K562 (cell line): ENCODE measurements around the gene GEMIN5. TPM values are rescaled to one million over a fixed set of nuclear protein-coding genes. Genes with fewer than 3 reads are reported as not detected.
A peak's percentile ranks its signal among the peaks of the same experiment; 100 is the strongest.

Experiments used
- ATAC-seq: fragments of 200-7000 bp; cut with Tn5 transposase; 3 replicates; pipeline ENCODE4 v1.9.1; 2020; ENCODE audit warnings: moderate library complexity
- BruUV-seq: library from RNA; stranded (reverse); fragments of 400-500 nt; replicated peaks from 2 replicates; lab custom pipeline; 2021; lab: Mats Ljungman, UMichigan
- CTCF ChIA-PET: fragments of 300-600 bp; formaldehyde crosslinking; extraction: SDS; loops from one replicate; lab custom pipeline; 2021; ENCODE audit warnings: low intra/inter-chr PET ratio; lab: Yijun Ruan, JAX
- POLR2A ChIA-PET: fragments of 300-600, 350-650 bp; sonication (Branson Sonifier 250); formaldehyde crosslinking; extraction: SDS; loops from one replicate; lab custom pipeline; 2021; ENCODE audit warnings: antibody characterized with exemption, inconsistent platforms; lab: Yijun Ruan, JAX
- DNase-seq, 4 experiments: peaks; one replicate each; pipeline versions ENCODE4 v3.0.0 to v3.0.0-alpha.2; 2011 to 2018; ENCODE audit warnings: low spot score in 3 of 4, mixed read lengths in 3 of 4; ENCODE audit errors: extremely low read depth in 1 of 4
- FAIRE-seq: peaks from 2 replicates; lab custom pipeline; 2011; peaks lifted over from hg19 to GRCh38; lab: Jason Lieb, UNC
- H2AFZ ChIP-seq: 2 replicates; pipeline ENCODE4 v1.6.0; 2011; ENCODE audit warnings: low read depth, low read length, control low read depth, inconsistent platforms
- H3K27ac ChIP-seq: fragments of 200-600 bp; 3 replicates; pipeline ENCODE4 v1.8.0; 2011; ENCODE audit warnings: low read depth, mild to moderate bottlenecking, control low read depth, inconsistent platforms, low read length, moderate library complexity, mixed read lengths; ENCODE audit errors: extremely low read depth
- H3K27me3 ChIP-seq, 2 experiments: fragments of 300-600 bp in 1 of 2; 2 replicates in 1 of 2; 3 replicates in 1 of 2; pipeline versions ENCODE4 v1.6.0 to v1.8.0; 2011; ENCODE audit warnings: inconsistent platforms in 2 of 2, low read length in 2 of 2, mild to moderate bottlenecking in 1 of 2, mixed read lengths in 1 of 2, moderate library complexity in 1 of 2; ENCODE audit not compliant: control insufficient read depth in 2 of 2, insufficient read depth in 2 of 2
- H3K36me3 ChIP-seq: fragments of 300-600 bp; 3 replicates; pipeline ENCODE4 v1.8.0; 2011; ENCODE audit warnings: mild to moderate bottlenecking, low read length, inconsistent platforms; ENCODE audit not compliant: control insufficient read depth, insufficient read depth
- H3K4me1 ChIP-seq, 2 experiments: fragments of 200-600 bp in 1 of 2; replicated peaks in 1 of 2; 2 replicates in 1 of 2; 3 replicates in 1 of 2; pipeline versions ENCODE4 v1.5.1 to v1.8.0; 2011; ENCODE audit warnings: inconsistent platforms in 2 of 2, low read length in 2 of 2, mild to moderate bottlenecking in 1 of 2, mixed read lengths in 1 of 2, moderate library complexity in 1 of 2; ENCODE audit not compliant: control insufficient read depth in 2 of 2, insufficient read depth in 2 of 2
- H3K4me2 ChIP-seq: 2 replicates; pipeline ENCODE4 v1.6.1; 2011; ENCODE audit warnings: low read length, control low read depth, inconsistent platforms, mixed read lengths; ENCODE audit not compliant: insufficient read depth
- H3K4me3 ChIP-seq: fragments of 200-600 bp; sonication (generic), shearing (Covaris generic); 2 replicates; pipeline ENCODE4 v1.5.1; 2016; ENCODE audit warnings: control low read depth, inconsistent platforms
- H3K79me2 ChIP-seq: fragments of 200-600 bp; 3 replicates; pipeline ENCODE4 v1.8.0; 2011; ENCODE audit warnings: low read length, inconsistent platforms; ENCODE audit not compliant: control insufficient read depth, insufficient read depth
- H3K9ac ChIP-seq, 2 experiments: 2 replicates each; pipeline versions ENCODE4 v1.6.0 to v1.6.1; 2011; ENCODE audit warnings: low read depth in 2 of 2, low read length in 2 of 2, control low read depth in 1 of 2, inconsistent platforms in 1 of 2, mild to moderate bottlenecking in 1 of 2, mixed read lengths in 1 of 2; ENCODE audit not compliant: insufficient read depth in 1 of 2
- H3K9me1 ChIP-seq: one replicate; pipeline ENCODE4 v1.6.0; 2011; ENCODE audit warnings: inconsistent platforms, mild to moderate bottlenecking, low read length, moderate library complexity; ENCODE audit not compliant: control insufficient read depth, insufficient read depth
- H3K9me3 ChIP-seq: replicated peaks from 2 replicates; pipeline ENCODE4 v1.5.1; 2011; ENCODE audit warnings: low read depth, low read length, inconsistent platforms; ENCODE audit not compliant: control insufficient read depth, insufficient read depth
- H4K20me1 ChIP-seq: replicated peaks from 2 replicates; pipeline ENCODE4 v1.6.1; 2011; ENCODE audit warnings: low read length, inconsistent platforms, mixed read lengths; ENCODE audit not compliant: control insufficient read depth, insufficient read depth
- BCOR ChIP-seq: fragments of 450-650 bp; IDR thresholded peaks from 2 replicates; pipeline ENCODE4 v1.6.1; 2016
- BMI1 ChIP-seq: fragments of 150-350 bp; IDR thresholded peaks from 2 replicates; pipeline ENCODE4 v1.6.1; 2014; ENCODE audit warnings: low read length
- C11orf30 ChIP-seq: fragments of 450-650 bp; IDR thresholded peaks from 2 replicates; pipeline ENCODE4 v1.6.1; 2016; ENCODE audit warnings: low read depth, mild to moderate bottlenecking
- CCAR2 ChIP-seq: fragments of 200-400 bp; formaldehyde crosslinking; IDR thresholded peaks from 2 replicates; pipeline ENCODE4 v1.6.1; 2017; ENCODE audit warnings: mild to moderate bottlenecking, low read depth, low read length
- E2F8 ChIP-seq: fragments of 450-650 bp; IDR thresholded peaks from 2 replicates; pipeline ENCODE4 v1.7.1; 2018; ENCODE audit warnings: mild to moderate bottlenecking, low read depth; ENCODE audit not compliant: partially characterized antibody
- FOXJ2 ChIP-seq: fragments of 200-800 bp; sonication (Bioruptor generic); IDR thresholded peaks from 2 replicates; pipeline ENCODE4 v1.6.1; 2016; ENCODE audit warnings: missing genetic modification characterization, missing compliant biosample characterization
- RBM22 ChIP-seq: fragments of 200-400 bp; formaldehyde crosslinking; IDR thresholded peaks from 2 replicates; pipeline ENCODE4 v1.6.1; 2018; ENCODE audit warnings: low read length, low read depth; ENCODE audit not compliant: poor library complexity, severe bottlenecking
- RHOXF2B ChIP-seq: fragments of 250-450 bp; sonication (Bioruptor Pico); conservative IDR thresholded peaks from 2 replicates; pipeline ENCODE4 v1.5.1; 2021
- SAP30 ChIP-seq: fragments of 200-600 bp; sonication (generic); IDR thresholded peaks from 2 replicates; pipeline ENCODE4 v1.6.1; 2012; ENCODE audit warnings: borderline replicate concordance, low read depth, mild to moderate bottlenecking, moderate library complexity, low read length, control low read depth, inconsistent platforms; ENCODE audit not compliant: insufficient read depth, poor library complexity, severe bottlenecking
- ZKSCAN1 ChIP-seq: fragments of 150-350 bp; IDR thresholded peaks from 2 replicates; pipeline ENCODE4 v1.6.1; 2016; ENCODE audit warnings: low read depth, low read length
- ZSCAN32 ChIP-seq: fragments of 450-650 bp; formaldehyde crosslinking; IDR thresholded peaks from 2 replicates; pipeline ENCODE4 v1.4.0; 2020; ENCODE audit warnings: mild to moderate bottlenecking, moderate library complexity
- WGBS: fragments of 100-300 bp; shearing (Covaris generic); methylation state at CpG from one replicate; pipeline ENCODE4 v1.1.6; 2016; ENCODE audit warnings: low coverage, mixed read lengths; ENCODE audit not compliant: insufficient coverage; ENCODE audit errors: missing lambda C conversion rate; 5-methylcytosine and 5-hydroxymethylcytosine counted together
- in situ Hi-C: fragments of 300-500 bp; cut with MboI; formaldehyde crosslinking; loops from 4 replicates; pipeline ENCODE4 v1.15.0; 2018; ENCODE audit warnings: inconsistent platforms, mixed read lengths
- intact Hi-C: fragments of 100-400 bp; cut with micrococcal nuclease; formaldehyde crosslinking; loops from 2 replicates; pipeline ENCODE4 v1.14.2; 2022
- polyA plus RNA-seq, 8 experiments: library from polyadenylated mRNA; depleted of rRNA in 4 of 8; stranded (reverse) in 5 of 8; unstranded in 3 of 8; fragments of >200 nt; fragmentation: Nextera tagmentation in 2 of 8; fragmentation: Illumina TruSeq in 1 of 8; extraction: Ambion mirVana in 2 of 8; extraction: Trizol in 1 of 8; gene quantifications; 2 replicates each; pipeline versions ENCODE4 v1.2.1 to v1.2.3, GENCODE V29; 2011 to 2014; ENCODE audit warnings: inconsistent platforms in 1 of 8, missing spikeins in 1 of 8
- total RNA-seq, 7 experiments: library from RNA; depleted of rRNA in 6 of 7; stranded (reverse); fragments of >200 nt in 6 of 7; fragmentation: Illumina TruSeq in 2 of 7; extraction: Trizol in 2 of 7; gene quantifications; 2 replicates each; pipeline versions ENCODE4 v1.2.1 to v1.2.3, GENCODE V29; 2011 to 2021; ENCODE audit warnings: low replicate concordance in 1 of 7
- TF ChIP-seq, protein P1 (sequence below): sonication (generic); formaldehyde crosslinking; IDR thresholded peaks from 2 replicates; pipeline ENCODE4 v1.8.0; 2022; ENCODE audit warnings: mild to moderate bottlenecking, low read depth, missing genetic modification reagents
- TF ChIP-seq, protein P2 (sequence below): fragments of 250-450 bp; sonication (Bioruptor Pico); IDR thresholded peaks from 2 replicates; pipeline ENCODE4 v1.8.0; 2022; ENCODE audit warnings: moderate library complexity, mild to moderate bottlenecking, inconsistent platforms

The GEMIN5 gene
- total and polyA plus RNA-seq, 9 of the 15 experiments (the other 6 are each of a cell fraction or from before 2014, with no cell fraction given) = 10.3 to 48.2 (median 34.7) TPM

- DNase-seq (peak; percentile 82 to 95 (median 87)), ATAC-seq (peak; percentile 86), FAIRE-seq (no peak)
- ChIA-PET POLR2A (interaction anchor here (0.6 to 2.9 kb wide), 15 partner anchors 10 to 822 kb away, joined by 3 to 20 read pairs (median 4); no protein-coding TSS in a partner anchor), CTCF (no interaction called here)
- BruUV-seq = TSS peak; percentile 89
- no peaks in the 10 kb centered on the region for H3K27me3 ChIP-seq
- no peaks in the 10 kb centered on the region for H3K9me3 ChIP-seq
- H4K20me1 ChIP-seq = no peaks in the 10 kb centered on the region; the same call in 1 of the 2 replicates
- peak overlapping the region; percentile 96 for H3K4me2 ChIP-seq
- peak overlapping the region; percentile 88 for H3K4me3 ChIP-seq
- peak overlapping the region; percentile 95 for H2AFZ ChIP-seq
- H3K4me1 ChIP-seq = peaks cover 17 to 31% of the 10 kb centered on the region in 2 experiments; a peak in 4 of 5 replicates
- in situ Hi-C loops = no loop called here
- H3K9ac ChIP-seq = peak overlapping the region; percentile 87 to 97
- peak overlapping the region; percentile 95 for H3K27ac ChIP-seq
- intact Hi-C loops = loop anchor here (1.0 to 2.0 kb wide), 3 partner anchors 22 to 103 kb away; partner anchors contain the start of gene LARP1
- under 1% methylated on average over 54 of the region's 59 CpGs for WGBS
- H3K36me3 ChIP-seq = peaks cover 8% of the 10 kb centered on the region
- no peaks in the 10 kb centered on the region for H3K9me1 ChIP-seq
- H3K79me2 ChIP-seq = peaks cover 44% of the 10 kb centered on the region
- TF ChIP-seq CCAR2 = no peak
- TF ChIP-seq, protein P1, sequence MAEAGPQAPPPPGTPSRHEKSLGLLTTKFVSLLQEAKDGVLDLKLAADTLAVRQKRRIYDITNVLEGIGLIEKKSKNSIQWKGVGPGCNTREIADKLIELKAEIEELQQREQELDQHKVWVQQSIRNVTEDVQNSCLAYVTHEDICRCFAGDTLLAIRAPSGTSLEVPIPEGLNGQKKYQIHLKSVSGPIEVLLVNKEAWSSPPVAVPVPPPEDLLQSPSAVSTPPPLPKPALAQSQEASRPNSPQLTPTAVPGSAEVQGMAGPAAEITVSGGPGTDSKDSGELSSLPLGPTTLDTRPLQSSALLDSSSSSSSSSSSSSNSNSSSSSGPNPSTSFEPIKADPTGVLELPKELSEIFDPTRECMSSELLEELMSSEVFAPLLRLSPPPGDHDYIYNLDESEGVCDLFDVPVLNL (CRISPR knock-in tag) = peak; percentile 62; the same call in 1 of the 2 replicates
- TF ChIP-seq ZKSCAN1 = no peak
- TF ChIP-seq RBM22 = peak; percentile 87
- peak; percentile 84 for TF ChIP-seq SAP30
- TF ChIP-seq BMI1 = peak; percentile 90
- 0 out of 2 replicates have a peak, but pooled peaks have one; percentile 60 for TF ChIP-seq FOXJ2
- TF ChIP-seq BCOR = peak; percentile 21; the same call in 1 of the 2 replicates
- TF ChIP-seq, protein P2, sequence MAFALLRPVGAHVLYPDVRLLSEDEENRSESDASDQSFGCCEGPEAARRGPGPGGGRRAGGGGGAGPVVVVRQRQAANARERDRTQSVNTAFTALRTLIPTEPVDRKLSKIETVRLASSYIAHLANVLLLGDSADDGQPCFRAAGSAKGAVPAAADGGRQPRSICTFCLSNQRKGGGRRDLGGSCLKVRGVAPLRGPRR (CRISPR knock-in tag) = no peak
- TF ChIP-seq C11orf30 = no peak
- no peak for TF ChIP-seq ZSCAN32 (CRISPR knock-in tag)
- TF ChIP-seq E2F8 = no peak
- TF ChIP-seq RHOXF2B (CRISPR knock-in tag) = no peak
Observed at GRCh38 chr5:154857530-154858296, 80.3 kb downstream of the GEMIN5 start.
